Stimulated activated CD4-positive, alpha-beta T cell treated with anti-CD3 and anti-CD28 coated beads, Interleukin-12 subunit alpha, Interleukin-12 subunit beta, amount 100 ng/mL, for 48 hours (primary cell): ENCODE results near the gene PAN3.
"Not testable (repeated sequence)": the region's sequence is repeated elsewhere in the genome, so short reads cannot be mapped to it uniquely, and the experiment has no call there.

Experiments used
- DNase-seq, 3 donors: peaks; one replicate each; pipeline ENCODE4 v3.0.0-alpha.2; 2020; ENCODE audit warnings: low read depth in 2 of 3, low spot score in 1 of 3

Gene PAN3

GRCh38 chr13:28138012-28138755, at the start of gene PAN3:
Gene PAN3, plus strand, starts transcription at chr13:28138545. Its CDS starts 113 bp downstream, at chr13:28138658.
- DNase-seq: peak; percentile 79 to 86 (median 82)

- no peak for DNase-seq
Observed at GRCh38 chr13:28089065-28089464, 49.3 kb upstream of the PAN3 start.

GRCh38 chr13:28092431-28092830, 45.9 kb upstream of the PAN3 start:
- DNase-seq: no peak

GRCh38 chr13:28093881-28094280, 44.5 kb upstream of the PAN3 start:
- DNase-seq: no peak

- DNase-seq: no peak
Observed at GRCh38 chr13:28094306-28094705, 44.0 kb upstream of the PAN3 start.

GRCh38 chr13:28097503-28097902, 40.8 kb upstream of the PAN3 start:
- no peak for DNase-seq

GRCh38 chr13:28099396-28100149, 38.8 kb upstream of the PAN3 start:
- DNase-seq: no peak

- DNase-seq: peak in 2 of 3 donors; percentile 11 to 42
Observed at GRCh38 chr13:28100150-28101121, 37.9 kb upstream of the PAN3 start, which contains the start of gene FLT3. Gene FLT3, minus strand, starts transcription at chr13:28100576. Its CDS starts 66 bp downstream, at chr13:28100510.

GRCh38 chr13:28101886-28102285, 36.5 kb upstream of the PAN3 start:
- DNase-seq: not testable (repeated sequence)

GRCh38 chr13:28106976-28107375, 31.4 kb upstream of the PAN3 start:
- DNase-seq: no peak

GRCh38 chr13:28110414-28110813, 27.9 kb upstream of the PAN3 start:
- DNase-seq: no peak

GRCh38 chr13:28116736-28117135, 21.6 kb upstream of the PAN3 start:
- DNase-seq: no peak

- DNase-seq: no peak
Observed at GRCh38 chr13:28117689-28118377, 20.5 kb upstream of the PAN3 start.

- DNase-seq: no peak
Observed at GRCh38 chr13:28120317-28120716, 18.0 kb upstream of the PAN3 start.

GRCh38 chr13:28121224-28121623, 17.1 kb upstream of the PAN3 start:
- no peak for DNase-seq

GRCh38 chr13:28128030-28128429, 10.3 kb upstream of the PAN3 start:
- DNase-seq: no peak

- no peak for DNase-seq
Observed at GRCh38 chr13:28128926-28129325, 9.4 kb upstream of the PAN3 start.

GRCh38 chr13:28129911-28130693, 8.2 kb upstream of the PAN3 start:
- DNase-seq: no peak

GRCh38 chr13:28131646-28132045, 6.7 kb upstream of the PAN3 start:
- no peak for DNase-seq

- DNase-seq: no peak
Observed at GRCh38 chr13:28136916-28137315, 1.4 kb upstream of the PAN3 start.
